Measurements from ENCODE around the gene FOXP3.

Gene FOXP3

GRCh38 chrX:49226946-49227345, 37.6 kb downstream of the FOXP3 start:
- in situ Hi-C loops (cut with HindIII; ENCODE audit: low sequenced_read_pairs) = no loop called here

- in situ Hi-C loops (cut with HindIII; ENCODE audit: low sequenced_read_pairs) = no loop called here
Observed at GRCh38 chrX:49225858-49226257, 38.7 kb downstream of the FOXP3 start.

- in situ Hi-C loops (cut with HindIII; ENCODE audit: low sequenced_read_pairs) = no loop called here
Observed at GRCh38 chrX:49221868-49222267, 42.6 kb downstream of the FOXP3 start.

GRCh38 chrX:49220100-49220499, 44.4 kb downstream of the FOXP3 start:
- in situ Hi-C loops (cut with HindIII; ENCODE audit: low sequenced_read_pairs) = no loop called here

GRCh38 chrX:49214996-49215526, 49.4 kb downstream of the FOXP3 start:
- in situ Hi-C loops (cut with HindIII; ENCODE audit: low sequenced_read_pairs) = no loop called here

- in situ Hi-C loops (cut with HindIII; ENCODE audit: low sequenced_read_pairs) = no loop called here
Observed at GRCh38 chrX:49214416-49214815, 50.1 kb downstream of the FOXP3 start.

GRCh38 chrX:49212861-49213260, 51.6 kb downstream of the FOXP3 start:
- in situ Hi-C loops (cut with HindIII; ENCODE audit: low sequenced_read_pairs) = no loop called here

GRCh38 chrX:49212209-49212608, 52.3 kb downstream of the FOXP3 start:
- in situ Hi-C loops (cut with HindIII; ENCODE audit: low sequenced_read_pairs) = no loop called here

- in situ Hi-C loops (cut with HindIII; ENCODE audit: low sequenced_read_pairs) = no loop called here
Observed at GRCh38 chrX:49211074-49211473, 53.4 kb downstream of the FOXP3 start.

- in situ Hi-C loops (cut with HindIII; ENCODE audit: low sequenced_read_pairs) = no loop called here
Observed at GRCh38 chrX:49210406-49210805, 54.1 kb downstream of the FOXP3 start.

GRCh38 chrX:49209434-49210251, 54.9 kb downstream of the FOXP3 start:
- in situ Hi-C loops (cut with HindIII; ENCODE audit: low sequenced_read_pairs) = no loop called here

- in situ Hi-C loops (cut with HindIII; ENCODE audit: low sequenced_read_pairs) = no loop called here
Observed at GRCh38 chrX:49208399-49208798, 56.1 kb downstream of the FOXP3 start.

- in situ Hi-C loops (cut with HindIII; ENCODE audit: low sequenced_read_pairs) = no loop called here
Observed at GRCh38 chrX:49206543-49206942, 58.0 kb downstream of the FOXP3 start.

GRCh38 chrX:49205443-49205842, 59.1 kb downstream of the FOXP3 start:
- in situ Hi-C loops (cut with HindIII; ENCODE audit: low sequenced_read_pairs) = no loop called here

GRCh38 chrX:49204709-49205108, 59.8 kb downstream of the FOXP3 start:
- in situ Hi-C loops (cut with HindIII; ENCODE audit: low sequenced_read_pairs) = no loop called here

GRCh38 chrX:49204017-49204416, 60.5 kb downstream of the FOXP3 start:
- in situ Hi-C loops (cut with HindIII; ENCODE audit: low sequenced_read_pairs) = no loop called here

GRCh38 chrX:49203536-49203935, 61.0 kb downstream of the FOXP3 start:
- in situ Hi-C loops (cut with HindIII; ENCODE audit: low sequenced_read_pairs) = no loop called here

GRCh38 chrX:49202022-49202421, 62.5 kb downstream of the FOXP3 start:
- in situ Hi-C loops (cut with HindIII; ENCODE audit: low sequenced_read_pairs) = no loop called here

All from endothelial cell of hepatic sinusoid (primary cell).